Testis (tissue), 2 donors: Measurements from ENCODE around the gene VSTM2B.

Experiments used
- CTCF ChIP-seq, 3 experiments: fragments of 450-650 bp in 2 of 3; fragments of 200-600 bp in 1 of 3; sonication (generic) in 1 of 3; IDR thresholded peaks; one replicate each; pipeline ENCODE4 v1.5.1; 2016 to 2019; ENCODE audit warnings: antibody characterized with exemption in 3 of 3, mild to moderate bottlenecking in 2 of 3, moderate library complexity in 1 of 3
- POLR2A ChIP-seq: fragments of 450-650 bp; IDR thresholded peaks from one replicate; pipeline ENCODE4 v1.6.1; 2017; ENCODE audit warnings: antibody characterized with exemption, mild to moderate bottlenecking, moderate library complexity

- no peak for TF ChIP-seq CTCF (IDR thresholded peaks at IDR 0.05)
- TF ChIP-seq POLR2A: no peak
These were observed 87.2 kb downstream of the VSTM2B start for GRCh38 chr19:29612801-29613595.
